GM23338 (cell line): ENCODE measurements around the gene FFAR2.
"Not testable (repeated sequence)": the region's sequence is repeated elsewhere in the genome, so short reads cannot be mapped to it uniquely, and the experiment has no call there.

Experiments
- CREB1 ChIP-seq: fragments of 250-450 bp; sonication (Bioruptor Pico); IDR thresholded peaks from 2 replicates; pipeline ENCODE4 v1.5.0; 2020; ENCODE audit warnings: low read depth, mild to moderate bottlenecking, moderate library complexity
- CTCF ChIP-seq, 2 experiments: fragments of 200-600 bp in 1 of 2; sonication (generic) in 1 of 2; conservative IDR thresholded peaks; 2 replicates each; pipeline versions ENCODE4 v1.5.1 to v1.6.1; 2016 to 2017; ENCODE audit warnings: antibody characterized with exemption in 2 of 2, low read depth in 2 of 2, mild to moderate bottlenecking in 2 of 2, moderate library complexity in 1 of 2
- EZH2 ChIP-seq: fragments of 200-600 bp; sonication (generic); IDR thresholded peaks from one replicate; pipeline ENCODE4 v1.8.0; 2017; ENCODE audit warnings: antibody characterized with exemption, mild to moderate bottlenecking, low read depth; ENCODE audit not compliant: unreplicated experiment
- EZH2phosphoT487 ChIP-seq: fragments of 200-600 bp; sonication (generic); IDR thresholded peaks from one replicate; pipeline ENCODE4 v1.8.1; 2018; ENCODE audit warnings: antibody characterized with exemption; ENCODE audit not compliant: unreplicated experiment
- JUNB ChIP-seq: IDR thresholded peaks from one replicate; pipeline ENCODE4 v1.6.1; 2016; ENCODE audit warnings: antibody characterized with exemption; ENCODE audit not compliant: unreplicated experiment
- NANOG ChIP-seq: IDR thresholded peaks from 2 replicates; pipeline ENCODE4 v1.6.1; 2016; ENCODE audit warnings: antibody characterized with exemption, borderline replicate concordance
- POLR2AphosphoS5 ChIP-seq: IDR thresholded peaks from 2 replicates; pipeline ENCODE4 v1.6.1; 2016; ENCODE audit warnings: antibody characterized with exemption, low read depth
- REST ChIP-seq: IDR thresholded peaks from one replicate; pipeline ENCODE4 v1.6.1; 2018; ENCODE audit warnings: antibody characterized with exemption; ENCODE audit not compliant: unreplicated experiment
- ZNF462 ChIP-seq: fragments of 250-450 bp; sonication (Bioruptor Pico); IDR thresholded peaks from 2 replicates; pipeline ENCODE4 v1.5.0; 2020; ENCODE audit warnings: mild to moderate bottlenecking, moderate library complexity
- TF ChIP-seq, protein P1 (sequence below): IDR thresholded peaks from 2 replicates; pipeline ENCODE4 v1.6.1; 2016; ENCODE audit warnings: antibody characterized with exemption

GRCh38 chr19:35461788-35462187, 13.7 kb downstream of the FFAR2 start:
- not testable (repeated sequence) for TF ChIP-seq CREB1; JUNB; CTCF (conservative IDR thresholded peaks at IDR 0.05; ENCODE audit: low read depth in 2 of 2); REST; NANOG; EZH2; POLR2AphosphoS5; EZH2phosphoT487; ZNF462
- TF ChIP-seq, protein P1, sequence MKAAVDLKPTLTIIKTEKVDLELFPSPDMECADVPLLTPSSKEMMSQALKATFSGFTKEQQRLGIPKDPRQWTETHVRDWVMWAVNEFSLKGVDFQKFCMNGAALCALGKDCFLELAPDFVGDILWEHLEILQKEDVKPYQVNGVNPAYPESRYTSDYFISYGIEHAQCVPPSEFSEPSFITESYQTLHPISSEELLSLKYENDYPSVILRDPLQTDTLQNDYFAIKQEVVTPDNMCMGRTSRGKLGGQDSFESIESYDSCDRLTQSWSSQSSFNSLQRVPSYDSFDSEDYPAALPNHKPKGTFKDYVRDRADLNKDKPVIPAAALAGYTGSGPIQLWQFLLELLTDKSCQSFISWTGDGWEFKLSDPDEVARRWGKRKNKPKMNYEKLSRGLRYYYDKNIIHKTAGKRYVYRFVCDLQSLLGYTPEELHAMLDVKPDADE: not testable (repeated sequence)
